Epidermal melanocyte (primary cell): ENCODE measurements around the gene NUB1.

Source experiments
- DNase-seq: peaks from one replicate; pipeline ENCODE4 v3.0.0; 2011; ENCODE audit warnings: low spot score; ENCODE audit not compliant: insufficient read length

NUB1 gene

DNA sequence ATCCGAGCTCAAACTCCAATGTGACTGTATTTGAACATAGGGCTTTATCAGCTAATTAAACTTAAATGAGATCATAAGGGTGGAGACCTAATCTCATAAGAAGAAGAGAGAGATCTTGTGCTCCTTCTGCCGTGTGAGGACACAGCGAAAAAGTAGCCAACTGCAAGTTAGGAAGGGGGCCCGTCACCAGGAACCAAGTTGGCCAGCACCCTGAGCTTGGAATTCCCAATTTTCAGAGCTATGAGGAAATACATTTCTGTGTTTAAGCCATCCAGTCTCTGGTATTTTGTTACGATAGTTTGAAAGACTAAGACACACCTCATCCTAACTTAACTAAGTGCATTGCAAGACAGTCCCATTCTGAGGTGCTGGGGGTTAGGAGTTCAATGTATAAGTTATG, 82.3 kb downstream of the NUB1 start:
- DNase-seq = no peak

- DNase-seq = no peak
Observed at GRCh38 chr7:151424799-151425198, 83.2 kb downstream of the NUB1 start.

GRCh38 chr7:151425670-151426440, 84.2 kb downstream of the NUB1 start:
- DNase-seq = peak; percentile 13

DNA sequence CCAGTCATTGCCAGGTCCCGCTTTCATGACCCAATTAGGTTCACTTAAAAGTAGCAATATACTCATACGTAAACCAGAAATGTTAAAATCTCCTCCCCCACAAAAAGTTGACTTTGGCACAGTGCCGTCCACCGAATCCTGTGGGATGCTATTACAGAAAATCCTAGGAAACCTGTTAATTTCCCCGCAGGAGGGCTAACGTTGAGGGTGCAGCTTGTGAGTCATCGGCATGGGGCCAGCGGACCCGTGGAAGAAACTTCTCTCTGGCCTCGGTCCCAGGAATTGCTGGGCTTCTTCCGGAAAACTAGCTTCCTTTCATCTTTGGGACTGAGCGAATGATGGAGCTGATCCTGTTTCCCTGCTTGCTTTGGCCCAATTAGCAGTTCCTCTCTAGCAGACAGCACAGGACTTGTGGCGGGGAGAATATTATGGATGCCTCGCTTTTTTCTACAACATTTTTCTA, 84.9 kb downstream of the NUB1 start:
- no peak for DNase-seq

- no peak for DNase-seq
Observed at GRCh38 chr7:151426904-151427704, 85.5 kb downstream of the NUB1 start.

GRCh38 chr7:151427705-151428377, 86.2 kb downstream of the NUB1 start:
- DNase-seq = no peak
